ENCODE results near the gene ST8SIA6. TPM values are rescaled to one million over a fixed set of nuclear protein-coding genes. Genes with fewer than 3 reads are reported as not detected.

Gene ST8SIA6
- total and polyA plus RNA-seq, 2 of the 8 experiments (the other 6 are each of a cell fraction or from before 2014, with no cell fraction given) = 0.70 to 1.1 TPM

GRCh38 chr10:17426263-17426750 is 28.1 kb downstream of the ST8SIA6 start (continued):
- TF ChIP-seq GTF2F1 (IDR thresholded peaks at IDR 0.05; ENCODE audit: borderline replicate concordance, low read depth, low read length) = no peak

All from H1 (cell line).